CD4-positive, alpha-beta T cell (primary cell): Measurements from ENCODE around the gene ECEL1. TPM values are rescaled to one million over a fixed set of nuclear protein-coding genes. Genes with fewer than 3 reads are reported as not detected.

Source experiments
- ATAC-seq: fragments of 200-7000 bp; cut with Tn5 transposase; one replicate; pipeline ENCODE4 v1.10.0; 2022; ENCODE audit warnings: mild to moderate bottlenecking; ENCODE audit not compliant: poor library complexity
- CTCF ChIA-PET: fragments of 350-600 bp; sonication (Branson Sonifier 250); formaldehyde crosslinking; loops from one replicate; lab custom pipeline; 2021; ENCODE audit warnings: antibody characterized with exemption, inconsistent platforms; lab: Charles Lee
- POLR2A ChIA-PET: fragments of 350-600 bp; sonication (Branson Sonifier 250); formaldehyde crosslinking; loops from one replicate; lab custom pipeline; 2021; ENCODE audit warnings: antibody characterized with exemption, inconsistent platforms; lab: Charles Lee
- DNase-seq, 14 experiments: peaks; one replicate each; pipeline ENCODE4 v3.0.0-alpha.2; 2013 to 2020; ENCODE audit warnings: mixed read lengths in 2 of 14
- H3K27ac ChIP-seq, 2 donors: one replicate each; pipeline versions ENCODE4 v1.5.1 to v1.7.0; 2013; ENCODE audit warnings: low read length in 2 of 2, low read depth in 1 of 2, mild to moderate bottlenecking in 1 of 2
- H3K27me3 ChIP-seq, 2 experiments: 1 replicate in 1 of 2; 2 replicates in 1 of 2; pipeline versions ENCODE4 v1.6.1 to v1.7.0; 2013; ENCODE audit warnings: low read length in 2 of 2, control low read depth in 1 of 2, mild to moderate bottlenecking in 1 of 2, moderate library complexity in 1 of 2; ENCODE audit not compliant: insufficient read depth in 2 of 2, control insufficient read depth in 1 of 2
- H3K36me3 ChIP-seq: one replicate; pipeline ENCODE4 v1.6.1; 2013; ENCODE audit warnings: low read length, control low read depth; ENCODE audit not compliant: insufficient read depth
- H3K4me1 ChIP-seq: one replicate; pipeline ENCODE4 v1.6.1; 2013; ENCODE audit warnings: low read length, control low read depth; ENCODE audit not compliant: insufficient read depth
- H3K4me3 ChIP-seq: one replicate; pipeline ENCODE4 v1.5.1; 2013; ENCODE audit warnings: mild to moderate bottlenecking, low read length, moderate library complexity
- H3K9me3 ChIP-seq, 2 experiments: 1 replicate in 1 of 2; 2 replicates in 1 of 2; pipeline versions ENCODE4 v1.6.1 to v1.7.0; 2013; ENCODE audit warnings: low read length in 2 of 2, mild to moderate bottlenecking in 2 of 2, control low read depth in 1 of 2, moderate library complexity in 1 of 2; ENCODE audit not compliant: control insufficient read depth in 1 of 2, insufficient read depth in 1 of 2
- H3K27ac Mint-ChIP-seq: one replicate; pipeline ENCODE4 v1.8.0; 2020; ENCODE audit warnings: mixed read lengths
- H3K27me3 Mint-ChIP-seq: one replicate; pipeline ENCODE4 v1.8.0; 2021; ENCODE audit warnings: mixed read lengths
- H3K36me3 Mint-ChIP-seq: one replicate; pipeline ENCODE4 v1.8.0; 2021; ENCODE audit warnings: low read depth, mixed read lengths
- H3K4me1 Mint-ChIP-seq: one replicate; pipeline ENCODE4 v1.8.0; 2021; ENCODE audit warnings: low read depth, mixed read lengths
- H3K4me3 Mint-ChIP-seq: one replicate; pipeline ENCODE4 v1.8.0; 2020; ENCODE audit warnings: mild to moderate bottlenecking, mixed read lengths
- H3K9me3 Mint-ChIP-seq: one replicate; pipeline ENCODE4 v1.8.0; 2020; ENCODE audit warnings: mixed read lengths
- intact Hi-C, 2 experiments: fragments of 100-400 bp; cut with DNase I in 1 of 2; cut with micrococcal nuclease in 1 of 2; formaldehyde crosslinking; loops; one replicate each; pipeline versions ENCODE4 v1.15.1 to v1.9.0; 2023 to 2025; cut with DNase I, micrococcal nuclease
- total RNA-seq, 174 experiments: library from RNA in 2 of 174; stranded (reverse) in 2 of 174; gene quantifications; one replicate each; pipeline ENCODE4 v1.2.3 and lab custom pipeline; 2021 to 2026
- TF ChIP-seq, protein P1 (sequence below): fragments of 200-600 bp; IDR thresholded peaks from one replicate; pipeline ENCODE4 v1.8.0; 2022; ENCODE audit warnings: antibody characterized with exemption, mild to moderate bottlenecking

ECEL1 gene
- total RNA-seq, 2 experiments from 2014 or later, result not detected

- intact Hi-C loops, result no loop called here
- DNase-seq, result no peak
- TF ChIP-seq, protein P1, sequence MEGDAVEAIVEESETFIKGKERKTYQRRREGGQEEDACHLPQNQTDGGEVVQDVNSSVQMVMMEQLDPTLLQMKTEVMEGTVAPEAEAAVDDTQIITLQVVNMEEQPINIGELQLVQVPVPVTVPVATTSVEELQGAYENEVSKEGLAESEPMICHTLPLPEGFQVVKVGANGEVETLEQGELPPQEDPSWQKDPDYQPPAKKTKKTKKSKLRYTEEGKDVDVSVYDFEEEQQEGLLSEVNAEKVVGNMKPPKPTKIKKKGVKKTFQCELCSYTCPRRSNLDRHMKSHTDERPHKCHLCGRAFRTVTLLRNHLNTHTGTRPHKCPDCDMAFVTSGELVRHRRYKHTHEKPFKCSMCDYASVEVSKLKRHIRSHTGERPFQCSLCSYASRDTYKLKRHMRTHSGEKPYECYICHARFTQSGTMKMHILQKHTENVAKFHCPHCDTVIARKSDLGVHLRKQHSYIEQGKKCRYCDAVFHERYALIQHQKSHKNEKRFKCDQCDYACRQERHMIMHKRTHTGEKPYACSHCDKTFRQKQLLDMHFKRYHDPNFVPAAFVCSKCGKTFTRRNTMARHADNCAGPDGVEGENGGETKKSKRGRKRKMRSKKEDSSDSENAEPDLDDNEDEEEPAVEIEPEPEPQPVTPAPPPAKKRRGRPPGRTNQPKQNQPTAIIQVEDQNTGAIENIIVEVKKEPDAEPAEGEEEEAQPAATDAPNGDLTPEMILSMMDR, result no peak
- ATAC-seq, result no peak
- H3K4me1 ChIP-seq, result peaks cover 8% of the 10 kb centered on the region
- Mint-ChIP-seq H3K9me3 (no peaks in the 10 kb centered on the region), H3K4me3 (no peak overlapping the region), H3K36me3 (no peaks in the 10 kb centered on the region), H3K27me3 (peaks cover 48% of the 10 kb centered on the region), H3K27ac (no peak overlapping the region), H3K4me1 (peaks cover 17% of the 10 kb centered on the region)
- no peak overlapping the region for H3K27ac ChIP-seq
- POLR2A ChIA-PET, result no interaction called here
- H3K9me3 ChIP-seq, result peaks cover 0 to 17% of the 10 kb centered on the region in 2 experiments
- H3K4me3 ChIP-seq, result no peak overlapping the region
- H3K27me3 ChIP-seq, result peaks cover 29 to 40% of the 10 kb centered on the region in 2 experiments
- no peaks in the 10 kb centered on the region for H3K36me3 ChIP-seq
- CTCF ChIA-PET, result no interaction called here
Measured at GRCh38 chr2:232485757-232486557, 1.7 kb downstream of the ECEL1 start.

GRCh38 chr2:232485348-232485756 lies 2.3 kb downstream of the ECEL1 start:
- Mint-ChIP-seq H3K4me3 (peak overlapping the region; percentile 25), H3K27me3 (peaks cover 47% of the 10 kb centered on the region), H3K36me3 (no peaks in the 10 kb centered on the region), H3K27ac (no peak overlapping the region), H3K4me1 (peaks cover 17% of the 10 kb centered on the region), H3K9me3 (no peaks in the 10 kb centered on the region)
- DNase-seq (no peak), ATAC-seq (no peak)
- peaks cover 0 to 17% of the 10 kb centered on the region in 2 experiments for H3K9me3 ChIP-seq
- ChIA-PET CTCF (no interaction called here), POLR2A (no interaction called here)
- H3K36me3 ChIP-seq, result no peaks in the 10 kb centered on the region
- no peak overlapping the region for H3K27ac ChIP-seq
- H3K4me1 ChIP-seq, result peaks cover 8% of the 10 kb centered on the region
- no peak overlapping the region for H3K4me3 ChIP-seq
- peaks cover 29 to 40% of the 10 kb centered on the region in 2 experiments for H3K27me3 ChIP-seq
- intact Hi-C loops, result no loop called here
- TF ChIP-seq, protein P1, result no peak

- H3K4me3 Mint-ChIP-seq, result peak overlapping the region; percentile 25
- peaks cover 41% of the 10 kb centered on the region for H3K27me3 Mint-ChIP-seq
- DNase-seq (peak in 1 of 14 experiments; percentile 2), ATAC-seq (no peak)
- H3K9me3 Mint-ChIP-seq, result no peaks in the 10 kb centered on the region
- no peaks in the 10 kb centered on the region for H3K36me3 ChIP-seq
- H3K36me3 Mint-ChIP-seq, result no peaks in the 10 kb centered on the region
- POLR2A ChIA-PET, result no interaction called here
- TF ChIP-seq, protein P1, result no peak
- intact Hi-C loops, result no loop called here
- peaks cover 28 to 40% of the 10 kb centered on the region in 2 experiments for H3K27me3 ChIP-seq
- no peak overlapping the region for H3K4me3 ChIP-seq
- H3K9me3 ChIP-seq, result peaks cover 0 to 12% of the 10 kb centered on the region in 2 experiments
- H3K27ac Mint-ChIP-seq, result no peak overlapping the region
- H3K4me1 ChIP-seq, result peaks cover 8% of the 10 kb centered on the region
- CTCF ChIA-PET, result no interaction called here
- no peak overlapping the region for H3K27ac ChIP-seq
- peaks cover 17% of the 10 kb centered on the region for H3K4me1 Mint-ChIP-seq
Measured at GRCh38 chr2:232484628-232485347, 2.8 kb downstream of the ECEL1 start.
